Liver (tissue), 9 donors: ENCODE data around the gene EDRF1. TPM values are rescaled to one million over a fixed set of nuclear protein-coding genes. Genes with fewer than 3 reads are reported as not detected.

Experiments
- DNase-seq: peaks from one replicate; pipeline ENCODE4 v3.0.0-alpha.2; 2017; ENCODE audit warnings: low spot score
- H3K27ac ChIP-seq, 2 donors: one replicate each; pipeline ENCODE4 v1.7.0; 2013; ENCODE audit warnings: inconsistent platforms in 2 of 2, low read length in 2 of 2, control low read depth in 1 of 2, low read depth in 1 of 2, mild to moderate bottlenecking in 1 of 2
- H3K27me3 ChIP-seq, 4 donors: one replicate each; pipeline versions ENCODE4 v1.6.1 to v1.7.0; 2013; ENCODE audit warnings: low read length in 3 of 4, inconsistent platforms in 1 of 4, mild to moderate bottlenecking in 1 of 4, moderate library complexity in 1 of 4; ENCODE audit not compliant: control insufficient read depth in 4 of 4, insufficient read depth in 4 of 4
- H3K36me3 ChIP-seq, 4 donors: one replicate each; pipeline versions ENCODE4 v1.6.1 to v1.7.0; 2013; ENCODE audit warnings: low read length in 3 of 4, mild to moderate bottlenecking in 3 of 4, low read depth in 1 of 4, moderate library complexity in 1 of 4; ENCODE audit not compliant: control insufficient read depth in 4 of 4, insufficient read depth in 3 of 4
- H3K4me1 ChIP-seq, 4 donors: one replicate each; pipeline versions ENCODE4 v1.6.1 to v1.7.0; 2013; ENCODE audit warnings: low read length in 3 of 4, mild to moderate bottlenecking in 3 of 4, moderate library complexity in 1 of 4; ENCODE audit not compliant: control insufficient read depth in 4 of 4, insufficient read depth in 4 of 4
- H3K4me3 ChIP-seq, 3 donors: one replicate each; pipeline versions ENCODE4 v1.6.1 to v1.7.0; 2013; ENCODE audit warnings: low read length in 3 of 3, control low read depth in 1 of 3, low read depth in 1 of 3, mild to moderate bottlenecking in 1 of 3
- H3K9ac ChIP-seq, 2 donors: one replicate each; pipeline ENCODE4 v1.7.0; 2013; ENCODE audit warnings: low read length in 2 of 2, mild to moderate bottlenecking in 2 of 2, moderate library complexity in 2 of 2, control low read depth in 1 of 2, low read depth in 1 of 2
- H3K9me3 ChIP-seq, 4 donors: one replicate each; pipeline versions ENCODE4 v1.6.1 to v1.7.0; 2013; ENCODE audit warnings: low read length in 3 of 4; ENCODE audit not compliant: control insufficient read depth in 4 of 4
- EGR1 ChIP-seq, 2 donors: IDR thresholded peaks; 2 replicates each; pipeline ENCODE4 v1.6.1; 2016 to 2018; ENCODE audit warnings: antibody characterized with exemption in 2 of 2, low read depth in 2 of 2
- FOXA2 ChIP-seq: IDR thresholded peaks from 2 replicates; pipeline ENCODE4 v1.6.1; 2016; ENCODE audit warnings: antibody characterized with exemption
- NR2F2 ChIP-seq: IDR thresholded peaks from 2 replicates; pipeline ENCODE4 v1.6.1; 2016; ENCODE audit warnings: antibody characterized with exemption
- RXRA ChIP-seq, 2 donors: IDR thresholded peaks; 2 replicates each; pipeline ENCODE4 v1.6.1; 2017 to 2018; ENCODE audit warnings: antibody characterized with exemption in 2 of 2, mild to moderate bottlenecking in 1 of 2
- SP1 ChIP-seq: IDR thresholded peaks from 2 replicates; pipeline ENCODE4 v1.6.1; 2018; ENCODE audit warnings: antibody characterized with exemption, mild to moderate bottlenecking
- TAF1 ChIP-seq: conservative IDR thresholded peaks from 2 replicates; pipeline ENCODE4 v1.6.1; 2016; ENCODE audit warnings: antibody characterized with exemption, mild to moderate bottlenecking
- YY1 ChIP-seq: IDR thresholded peaks from 2 replicates; pipeline ENCODE4 v1.6.1; 2016; ENCODE audit warnings: antibody characterized with exemption, mild to moderate bottlenecking
- WGBS: extraction: QIAGEN DNeasy Blood & Tissue Kit; methylation state at CpG from one replicate; pipeline ENCODE4 v1.1.7; 2013; 5-methylcytosine and 5-hydroxymethylcytosine counted together
- polyA plus RNA-seq, 2 donors: library from polyadenylated mRNA; stranded (reverse) in 1 of 2; unstranded in 1 of 2; fragments of 200-250 nt in 1 of 2; fragments of >200 nt in 1 of 2; fragmentation: Nextera tagmentation in 1 of 2; extraction: Ambion mirVana in 1 of 2; gene quantifications; one replicate each; pipeline versions ENCODE4 v1.2.1 to v1.2.3, GENCODE V29; 2013 to 2015
- total RNA-seq, 2 donors: library from RNA; depleted of rRNA; stranded (reverse); fragments of >200 nt; gene quantifications; one replicate each; pipeline ENCODE4 v1.2.3, GENCODE V29; 2014
- TF ChIP-seq, protein P1 (sequence below): IDR thresholded peaks from 2 replicates; pipeline ENCODE4 v1.6.1; 2016; ENCODE audit warnings: antibody characterized with exemption
- TF ChIP-seq, protein P2 (sequence below): IDR thresholded peaks from 2 replicates; pipeline ENCODE4 v1.6.1; 2016; ENCODE audit warnings: antibody characterized with exemption
- TF ChIP-seq, protein P3 (sequence below): IDR thresholded peaks from 2 replicates; pipeline ENCODE4 v1.6.1; 2016; ENCODE audit warnings: antibody characterized with exemption, mild to moderate bottlenecking
- TF ChIP-seq, protein P4 (sequence below): fragments of 150-350 bp; IDR thresholded peaks from 2 replicates; pipeline ENCODE4 v1.5.1; 2017; ENCODE audit warnings: improper control_type of control experiment, low read depth, low read length; ENCODE audit not compliant: missing input control
- donor health status: healthy.
- donor health status: healthy.
- donor health status: healthy.
- donor health status: healthy.
- donor health status: healthy.

EDRF1 gene
- total and polyA plus RNA-seq, 4 donors = 3.9 to 17.0 (median 9.2) TPM

DNA sequence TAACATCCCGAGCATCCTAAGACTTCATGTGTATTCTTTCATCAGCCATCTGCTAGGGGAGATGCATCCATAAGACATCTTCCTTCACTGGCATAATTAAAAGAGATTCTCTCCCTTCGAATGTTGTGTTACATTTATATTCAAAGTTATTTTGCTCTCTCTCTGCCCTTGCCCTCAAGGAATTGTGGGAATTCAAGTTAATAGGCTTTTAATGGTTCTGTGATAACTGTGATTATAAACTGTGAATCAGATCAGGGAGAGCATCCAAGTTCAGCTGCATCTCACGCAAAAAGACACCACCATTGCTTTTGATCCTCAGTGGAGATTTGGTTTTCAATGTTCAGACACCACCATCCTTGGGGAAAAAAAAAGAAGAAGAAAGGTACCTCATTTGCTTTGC is 27.3 kb upstream of the EDRF1 start:
- no peak overlapping the region for H3K4me3 ChIP-seq
- no peak overlapping the region for H3K27ac ChIP-seq
- H3K4me1 ChIP-seq = no peaks in the 10 kb centered on the region
- no peak overlapping the region for H3K9ac ChIP-seq
- no peaks in the 10 kb centered on the region for H3K9me3 ChIP-seq
- H3K27me3 ChIP-seq = peaks cover 0 to 3% (median 0%) of the 10 kb centered on the region in 4 donors
- TF ChIP-seq SP1 = no peak
- no peak for DNase-seq
- H3K36me3 ChIP-seq = no peaks in the 10 kb centered on the region
- 58% methylated on average over 3 of the region's 3 CpGs for WGBS

DNA sequence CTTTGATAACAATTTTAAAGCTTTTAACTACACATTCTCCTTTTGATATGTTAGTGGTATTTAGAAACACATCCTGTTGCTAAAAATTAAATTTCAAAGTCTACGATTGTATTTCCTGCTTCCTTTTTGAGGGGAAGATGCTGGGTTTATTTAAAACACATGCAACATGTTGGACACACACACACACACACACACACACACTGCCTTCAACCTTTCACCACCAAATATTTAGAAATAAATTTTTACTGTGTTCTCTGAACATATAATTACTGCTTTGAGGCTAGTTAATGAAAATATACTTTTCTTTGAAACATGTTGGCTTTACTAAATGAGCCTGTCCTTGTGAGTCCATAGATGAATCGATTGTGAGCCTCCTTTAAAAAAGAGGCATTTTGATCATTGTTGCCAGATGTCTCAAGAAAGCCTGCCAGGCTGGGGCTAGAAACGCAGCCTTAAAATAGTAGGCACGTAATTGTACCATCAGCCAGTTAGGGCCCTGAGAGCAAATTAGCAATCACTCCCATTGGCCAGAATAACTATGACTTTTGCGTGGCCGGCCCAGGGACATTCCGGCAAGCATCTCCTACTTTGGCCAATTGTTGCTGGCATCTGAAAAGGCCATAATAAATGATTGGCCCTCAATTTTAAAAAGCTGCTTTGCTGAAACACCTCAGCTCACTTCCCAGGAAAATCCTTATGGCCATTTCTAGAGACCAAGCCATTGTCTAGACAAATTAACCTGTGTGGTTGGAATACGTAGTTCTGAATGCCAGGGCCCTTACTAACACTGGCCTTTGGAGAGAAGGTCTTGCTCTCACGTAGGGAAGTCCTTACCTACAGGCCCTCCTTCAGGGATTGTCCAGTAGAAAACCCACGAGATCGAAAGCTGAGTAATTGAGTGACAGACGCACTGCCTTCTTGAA is 26.6 kb upstream of the EDRF1 start:
- WGBS = 80% methylated on average over 12 of the region's 12 CpGs
- Histone ChIP-seq H3K27ac (no peak overlapping the region), H3K36me3 (no peaks in the 10 kb centered on the region), H3K9me3 (no peaks in the 10 kb centered on the region), H3K4me3 (no peak overlapping the region), H3K4me1 (no peaks in the 10 kb centered on the region), H3K27me3 (peaks cover 0 to 3% (median 0%) of the 10 kb centered on the region in 4 donors), H3K9ac (no peak overlapping the region)
- TF ChIP-seq YY1 (no peak), EGR1 (IDR thresholded peaks at IDR 0.05; ENCODE audit: low read depth in 2 of 2) (no peak), TAF1 (no peak), RXRA (IDR thresholded peaks at IDR 0.05) (no peak)
- TF ChIP-seq, protein P1, sequence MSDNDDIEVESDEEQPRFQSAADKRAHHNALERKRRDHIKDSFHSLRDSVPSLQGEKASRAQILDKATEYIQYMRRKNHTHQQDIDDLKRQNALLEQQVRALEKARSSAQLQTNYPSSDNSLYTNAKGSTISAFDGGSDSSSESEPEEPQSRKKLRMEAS = no peak
- TF ChIP-seq, protein P2, sequence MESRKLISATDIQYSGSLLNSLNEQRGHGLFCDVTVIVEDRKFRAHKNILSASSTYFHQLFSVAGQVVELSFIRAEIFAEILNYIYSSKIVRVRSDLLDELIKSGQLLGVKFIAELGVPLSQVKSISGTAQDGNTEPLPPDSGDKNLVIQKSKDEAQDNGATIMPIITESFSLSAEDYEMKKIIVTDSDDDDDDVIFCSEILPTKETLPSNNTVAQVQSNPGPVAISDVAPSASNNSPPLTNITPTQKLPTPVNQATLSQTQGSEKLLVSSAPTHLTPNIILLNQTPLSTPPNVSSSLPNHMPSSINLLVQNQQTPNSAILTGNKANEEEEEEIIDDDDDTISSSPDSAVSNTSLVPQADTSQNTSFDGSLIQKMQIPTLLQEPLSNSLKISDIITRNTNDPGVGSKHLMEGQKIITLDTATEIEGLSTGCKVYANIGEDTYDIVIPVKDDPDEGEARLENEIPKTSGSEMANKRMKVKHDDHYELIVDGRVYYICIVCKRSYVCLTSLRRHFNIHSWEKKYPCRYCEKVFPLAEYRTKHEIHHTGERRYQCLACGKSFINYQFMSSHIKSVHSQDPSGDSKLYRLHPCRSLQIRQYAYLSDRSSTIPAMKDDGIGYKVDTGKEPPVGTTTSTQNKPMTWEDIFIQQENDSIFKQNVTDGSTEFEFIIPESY = no peak
- TF ChIP-seq, protein P3, sequence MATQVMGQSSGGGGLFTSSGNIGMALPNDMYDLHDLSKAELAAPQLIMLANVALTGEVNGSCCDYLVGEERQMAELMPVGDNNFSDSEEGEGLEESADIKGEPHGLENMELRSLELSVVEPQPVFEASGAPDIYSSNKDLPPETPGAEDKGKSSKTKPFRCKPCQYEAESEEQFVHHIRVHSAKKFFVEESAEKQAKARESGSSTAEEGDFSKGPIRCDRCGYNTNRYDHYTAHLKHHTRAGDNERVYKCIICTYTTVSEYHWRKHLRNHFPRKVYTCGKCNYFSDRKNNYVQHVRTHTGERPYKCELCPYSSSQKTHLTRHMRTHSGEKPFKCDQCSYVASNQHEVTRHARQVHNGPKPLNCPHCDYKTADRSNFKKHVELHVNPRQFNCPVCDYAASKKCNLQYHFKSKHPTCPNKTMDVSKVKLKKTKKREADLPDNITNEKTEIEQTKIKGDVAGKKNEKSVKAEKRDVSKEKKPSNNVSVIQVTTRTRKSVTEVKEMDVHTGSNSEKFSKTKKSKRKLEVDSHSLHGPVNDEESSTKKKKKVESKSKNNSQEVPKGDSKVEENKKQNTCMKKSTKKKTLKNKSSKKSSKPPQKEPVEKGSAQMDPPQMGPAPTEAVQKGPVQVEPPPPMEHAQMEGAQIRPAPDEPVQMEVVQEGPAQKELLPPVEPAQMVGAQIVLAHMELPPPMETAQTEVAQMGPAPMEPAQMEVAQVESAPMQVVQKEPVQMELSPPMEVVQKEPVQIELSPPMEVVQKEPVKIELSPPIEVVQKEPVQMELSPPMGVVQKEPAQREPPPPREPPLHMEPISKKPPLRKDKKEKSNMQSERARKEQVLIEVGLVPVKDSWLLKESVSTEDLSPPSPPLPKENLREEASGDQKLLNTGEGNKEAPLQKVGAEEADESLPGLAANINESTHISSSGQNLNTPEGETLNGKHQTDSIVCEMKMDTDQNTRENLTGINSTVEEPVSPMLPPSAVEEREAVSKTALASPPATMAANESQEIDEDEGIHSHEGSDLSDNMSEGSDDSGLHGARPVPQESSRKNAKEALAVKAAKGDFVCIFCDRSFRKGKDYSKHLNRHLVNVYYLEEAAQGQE = no peak
- no peak for DNase-seq

DNA sequence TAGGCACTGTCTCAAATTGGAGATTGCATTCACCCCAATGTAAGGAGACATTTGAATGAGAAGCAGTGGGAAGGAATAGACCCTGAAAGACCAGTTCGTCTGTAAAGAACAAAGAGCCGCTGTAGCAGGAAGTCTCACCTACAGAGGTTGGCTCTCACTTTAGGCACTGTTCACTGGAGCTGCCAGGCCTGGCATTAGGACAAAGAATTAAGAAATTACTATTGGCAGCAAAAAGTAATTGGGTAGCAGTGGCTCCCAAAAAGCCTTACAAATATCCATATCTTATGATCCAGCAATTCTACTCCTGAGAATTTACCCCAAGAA is 26.0 kb upstream of the EDRF1 start:
- no peak overlapping the region for H3K27ac ChIP-seq
- no peak overlapping the region for H3K9ac ChIP-seq
- no peaks in the 10 kb centered on the region for H3K4me1 ChIP-seq
- H3K4me3 ChIP-seq = no peak overlapping the region
- no peaks in the 10 kb centered on the region for H3K9me3 ChIP-seq
- peaks cover 0 to 3% (median 0%) of the 10 kb centered on the region in 4 donors for H3K27me3 ChIP-seq
- WGBS = 87% methylated on average over 2 of the region's 2 CpGs
- TF ChIP-seq NR2F2 (no peak), EGR1 (IDR thresholded peaks at IDR 0.05; ENCODE audit: low read depth in 2 of 2) (no peak), FOXA2 (no peak), TAF1 (no peak)
- TF ChIP-seq, protein P4, sequence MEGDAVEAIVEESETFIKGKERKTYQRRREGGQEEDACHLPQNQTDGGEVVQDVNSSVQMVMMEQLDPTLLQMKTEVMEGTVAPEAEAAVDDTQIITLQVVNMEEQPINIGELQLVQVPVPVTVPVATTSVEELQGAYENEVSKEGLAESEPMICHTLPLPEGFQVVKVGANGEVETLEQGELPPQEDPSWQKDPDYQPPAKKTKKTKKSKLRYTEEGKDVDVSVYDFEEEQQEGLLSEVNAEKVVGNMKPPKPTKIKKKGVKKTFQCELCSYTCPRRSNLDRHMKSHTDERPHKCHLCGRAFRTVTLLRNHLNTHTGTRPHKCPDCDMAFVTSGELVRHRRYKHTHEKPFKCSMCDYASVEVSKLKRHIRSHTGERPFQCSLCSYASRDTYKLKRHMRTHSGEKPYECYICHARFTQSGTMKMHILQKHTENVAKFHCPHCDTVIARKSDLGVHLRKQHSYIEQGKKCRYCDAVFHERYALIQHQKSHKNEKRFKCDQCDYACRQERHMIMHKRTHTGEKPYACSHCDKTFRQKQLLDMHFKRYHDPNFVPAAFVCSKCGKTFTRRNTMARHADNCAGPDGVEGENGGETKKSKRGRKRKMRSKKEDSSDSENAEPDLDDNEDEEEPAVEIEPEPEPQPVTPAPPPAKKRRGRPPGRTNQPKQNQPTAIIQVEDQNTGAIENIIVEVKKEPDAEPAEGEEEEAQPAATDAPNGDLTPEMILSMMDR = no peak
- DNase-seq = no peak
- no peaks in the 10 kb centered on the region for H3K36me3 ChIP-seq
